CD4-positive, alpha-beta T cell treated with Interleukin-17A for 1 hour (primary cell): ENCODE results near the gene METTL26.

Source experiments
- DNase-seq: peaks from one replicate; pipeline ENCODE4 v3.0.0-alpha.2; 2020

METTL26 gene

DNA sequence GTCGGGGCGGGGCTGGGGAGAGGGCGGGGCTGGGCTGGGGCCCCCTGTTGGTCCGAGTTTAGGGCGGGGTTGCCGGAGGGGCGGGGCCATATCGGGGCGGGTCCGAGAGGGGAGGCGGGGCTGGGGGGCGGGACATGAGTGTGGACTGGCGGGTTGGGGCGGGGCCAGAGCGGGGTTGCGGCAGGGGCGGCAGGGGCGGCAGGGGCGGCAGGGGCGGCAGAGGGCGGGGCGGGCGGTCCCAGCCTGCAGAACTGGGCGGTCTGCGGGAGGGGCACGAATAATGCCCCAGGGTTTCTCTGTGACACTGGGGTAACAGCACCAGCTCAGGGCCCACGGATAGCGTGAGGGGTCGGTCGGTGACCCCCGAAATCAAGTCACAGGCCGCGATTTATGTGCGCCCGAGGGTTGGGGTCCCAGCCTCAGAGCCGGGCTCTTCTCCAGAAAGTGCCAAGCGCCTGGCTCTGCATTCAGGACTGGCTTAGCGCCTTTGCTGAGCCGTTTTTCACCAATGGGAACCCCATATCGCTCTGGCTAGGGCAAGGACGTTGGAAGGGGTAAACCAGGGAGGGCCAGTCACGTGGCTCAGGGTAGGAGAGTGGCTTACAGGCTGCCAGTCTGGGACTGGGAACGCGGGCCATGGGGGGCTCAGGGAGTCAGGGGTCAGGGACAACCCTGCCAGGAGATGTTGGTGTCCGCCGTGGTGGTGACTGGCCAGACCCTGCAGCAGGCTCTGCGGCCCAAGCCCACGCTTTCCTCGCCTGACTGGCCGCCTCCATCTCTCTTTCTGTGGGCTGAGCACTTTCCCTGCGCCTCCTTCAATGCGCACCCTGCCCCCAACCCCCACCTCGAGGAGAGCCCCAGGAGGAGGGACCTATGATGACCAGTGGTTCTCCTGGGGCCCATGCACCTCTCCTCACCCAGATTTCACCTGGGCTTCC is 1.2 kb upstream of the METTL26 start:
- DNase-seq: peak; percentile 90

DNA sequence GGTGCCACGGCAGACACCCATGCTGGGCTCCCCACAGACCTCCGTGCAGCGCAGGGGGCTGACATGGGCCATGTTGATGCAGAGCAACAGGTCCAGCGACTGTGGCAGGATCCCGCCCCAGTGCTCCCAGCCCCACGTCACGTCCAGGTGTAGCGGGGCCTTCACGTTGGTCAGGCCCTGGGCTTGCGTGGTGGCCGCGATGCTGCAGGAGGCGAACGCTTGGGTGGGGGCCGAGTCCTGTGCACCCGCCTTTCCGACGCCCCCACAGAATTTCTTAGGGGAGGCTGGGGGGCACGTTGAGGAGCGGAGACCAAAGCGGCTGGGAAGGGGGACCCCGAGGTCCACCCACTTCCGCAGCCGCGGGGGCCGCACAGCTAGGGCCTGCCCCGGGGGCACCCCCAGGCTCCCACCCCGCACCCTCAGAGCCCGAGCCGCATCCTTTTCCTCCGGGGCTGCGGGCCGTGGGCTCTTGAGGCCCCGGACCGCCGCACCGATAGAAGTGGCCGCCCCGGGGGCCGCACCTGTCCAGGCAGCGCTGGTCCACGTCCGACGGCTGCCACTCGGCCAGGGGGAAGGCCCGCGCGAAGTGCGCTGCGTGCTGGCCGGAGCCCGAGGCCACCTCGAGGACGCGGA is 416 bp downstream of the METTL26 start:
- no peak for DNase-seq

DNA sequence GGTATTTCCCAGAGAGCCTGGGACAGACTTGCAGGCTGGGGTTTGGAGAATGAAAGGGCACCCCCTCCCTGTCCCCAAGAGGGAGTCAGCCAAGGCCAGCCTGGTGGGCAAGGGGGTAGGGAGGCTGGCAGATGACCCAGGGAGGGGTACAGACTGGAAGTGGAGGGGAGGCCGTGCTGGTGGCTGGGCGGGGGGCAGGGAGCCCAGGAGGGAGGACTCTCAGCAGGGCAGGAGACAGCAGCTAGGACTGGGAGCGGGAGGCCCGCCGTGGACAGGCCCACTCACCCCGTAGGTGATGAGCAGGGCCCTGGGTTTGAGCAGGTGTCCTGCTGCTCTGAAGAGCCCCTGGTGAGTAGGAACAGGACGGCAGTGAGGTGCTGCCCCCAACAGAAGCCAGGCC is 1.1 kb downstream of the METTL26 start:
- no peak for DNase-seq

- no peak for DNase-seq
Observed at GRCh38 chr16:634051-634670, 1.9 kb downstream of the METTL26 start.

DNA sequence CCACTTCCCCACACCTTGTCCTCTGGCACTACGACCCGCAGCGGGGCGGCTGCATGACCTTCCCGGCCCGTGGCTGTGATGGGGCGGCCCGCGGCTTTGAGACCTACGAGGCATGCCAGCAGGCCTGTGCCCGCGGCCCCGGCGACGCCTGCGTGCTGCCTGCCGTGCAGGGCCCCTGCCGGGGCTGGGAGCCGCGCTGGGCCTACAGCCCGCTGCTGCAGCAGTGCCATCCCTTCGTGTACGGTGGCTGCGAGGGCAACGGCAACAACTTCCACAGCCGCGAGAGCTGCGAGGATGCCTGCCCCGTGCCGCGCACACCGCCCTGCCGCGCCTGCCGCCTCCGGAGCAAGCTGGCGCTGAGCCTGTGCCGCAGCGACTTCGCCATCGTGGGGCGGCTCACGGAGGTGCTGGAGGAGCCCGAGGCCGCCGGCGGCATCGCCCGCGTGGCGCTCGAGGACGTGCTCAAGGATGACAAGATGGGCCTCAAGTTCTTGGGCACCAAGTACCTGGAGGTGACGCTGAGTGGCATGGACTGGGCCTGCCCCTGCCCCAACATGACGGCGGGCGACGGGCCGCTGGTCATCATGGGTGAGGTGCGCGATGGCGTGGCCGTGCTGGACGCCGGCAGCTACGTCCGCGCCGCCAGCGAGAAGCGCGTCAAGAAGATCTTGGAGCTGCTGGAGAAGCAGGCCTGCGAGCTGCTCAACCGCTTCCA is 2.6 kb downstream of the METTL26 start:
- no peak for DNase-seq

GRCh38 chr16:632486-633335 is 3.4 kb downstream of the METTL26 start:
- DNase-seq: no peak

- DNase-seq: no peak
Observed at GRCh38 chr16:631808-632358, 4.2 kb downstream of the METTL26 start.

DNA sequence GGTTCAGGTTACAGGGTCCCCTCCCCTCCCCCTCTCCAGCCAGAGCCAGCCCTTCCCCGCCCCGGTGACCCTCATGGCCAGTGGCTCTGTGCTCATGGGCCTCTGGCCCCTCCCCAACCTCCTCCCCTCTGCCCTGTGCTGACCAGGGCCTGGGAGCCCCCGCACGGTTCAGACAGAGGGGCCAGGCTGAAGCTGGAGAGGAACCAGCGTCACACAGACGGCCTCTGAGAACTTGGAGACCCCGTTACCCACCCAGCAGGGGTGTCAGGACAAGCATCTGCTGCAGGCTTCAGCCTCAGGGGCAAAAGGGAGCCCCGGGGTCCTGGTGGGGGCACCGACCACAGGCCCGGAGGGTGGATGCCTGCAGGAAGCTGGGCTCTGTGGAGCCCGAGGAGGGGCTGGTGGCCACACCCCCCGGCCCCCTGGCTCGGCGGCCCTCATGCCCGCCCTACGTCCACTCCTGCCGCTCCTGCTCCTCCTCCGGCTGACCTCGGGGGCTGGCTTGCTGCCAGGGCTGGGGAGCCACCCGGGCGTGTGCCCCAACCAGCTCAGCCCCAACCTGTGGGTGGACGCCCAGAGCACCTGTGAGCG is 5.2 kb downstream of the METTL26 start, which contains the start of gene WFIKKN1:
TSS of gene WFIKKN1 (plus strand) at position 171 of the 591 bp plus-strand sequence. CDS start at position 440, 269 bp downstream.
- no peak for DNase-seq

DNA sequence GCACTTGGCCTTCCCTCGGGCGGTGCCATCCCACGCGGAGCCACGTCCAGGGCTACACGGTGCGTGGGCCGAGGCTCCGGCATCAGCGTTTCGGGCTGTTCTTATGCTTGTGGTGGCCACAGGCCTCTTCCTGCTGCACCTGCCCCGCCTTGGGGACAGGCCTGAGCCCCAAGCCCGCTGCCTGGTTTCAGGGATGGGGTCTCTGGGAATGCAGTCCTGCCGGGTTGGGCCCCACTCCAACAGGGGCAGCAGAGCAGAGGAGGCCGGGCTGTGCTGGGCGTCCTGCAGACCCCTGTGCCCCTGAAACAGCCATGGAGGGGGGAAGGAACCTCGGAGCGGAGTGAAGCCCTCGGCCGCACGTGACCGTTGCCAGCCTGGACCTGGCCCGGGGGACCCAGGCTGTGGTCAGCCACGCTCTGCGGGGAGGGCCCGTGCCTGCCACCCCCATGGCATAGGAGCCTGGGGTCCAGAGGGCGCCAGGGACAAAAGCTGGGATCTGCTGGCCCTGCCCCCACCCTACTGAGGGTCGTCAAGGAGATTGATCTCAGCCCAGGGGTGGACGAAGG is 5.8 kb downstream of the METTL26 start:
- DNase-seq: no peak

DNA sequence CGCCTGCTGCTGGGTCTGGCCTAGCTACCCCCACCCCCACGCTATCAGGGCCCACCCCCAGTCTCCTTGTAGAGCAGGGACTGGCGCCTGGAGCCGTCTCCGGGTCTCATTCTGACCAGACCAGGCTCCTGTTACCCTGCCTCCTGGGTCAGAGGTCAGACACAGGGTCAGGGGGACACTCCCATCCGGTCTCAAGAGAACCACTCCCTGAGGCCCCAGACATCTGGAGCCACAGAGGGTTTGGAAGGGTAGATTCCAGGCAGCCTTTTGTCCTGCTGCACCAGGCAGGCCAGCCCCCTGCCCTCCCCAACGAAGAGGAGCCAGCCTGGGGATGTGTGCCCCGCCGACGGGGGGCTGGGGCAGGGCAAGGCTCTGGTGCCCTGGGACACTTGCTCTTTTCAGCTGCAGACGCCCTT is 6.3 kb downstream of the METTL26 start:
- DNase-seq: no peak

GRCh38 chr16:629185-629832 is 6.8 kb downstream of the METTL26 start:
- no peak for DNase-seq

DNA sequence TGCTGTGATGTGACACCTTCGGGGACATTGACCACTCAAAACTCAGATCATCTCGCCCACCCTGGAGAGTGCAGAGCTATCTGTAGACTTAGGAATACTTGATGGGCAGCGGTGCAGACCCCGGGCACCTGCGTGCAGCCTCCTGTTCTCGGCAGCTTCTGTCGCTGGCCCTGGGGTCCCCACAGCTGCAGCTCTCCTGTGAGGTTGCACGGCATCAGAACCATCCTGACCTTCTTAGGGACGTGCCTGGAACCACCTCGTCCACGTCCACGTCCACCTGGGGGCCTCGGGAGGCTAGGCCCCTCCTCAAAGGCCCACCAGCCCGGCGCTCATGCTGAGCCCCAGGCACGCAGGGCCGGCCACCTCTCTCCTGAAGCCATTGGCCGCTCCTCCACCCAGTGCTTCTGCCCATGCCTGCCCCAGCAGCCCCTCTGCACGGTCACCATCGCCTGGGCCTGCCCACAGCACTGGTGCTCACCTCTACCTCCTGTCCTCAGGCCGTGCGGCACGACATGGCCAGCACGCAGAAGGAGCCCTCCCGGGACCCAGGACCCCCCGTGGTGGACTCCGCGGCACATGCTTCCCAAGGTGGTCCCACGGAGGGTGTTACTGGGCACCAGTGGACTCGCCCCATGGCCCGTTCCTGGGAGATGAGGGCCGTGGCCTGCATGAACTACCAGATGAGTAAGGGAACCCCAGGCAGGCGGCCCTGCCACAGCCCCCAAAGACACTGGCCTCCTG is 7.6 kb downstream of the METTL26 start:
- no peak for DNase-seq

DNA sequence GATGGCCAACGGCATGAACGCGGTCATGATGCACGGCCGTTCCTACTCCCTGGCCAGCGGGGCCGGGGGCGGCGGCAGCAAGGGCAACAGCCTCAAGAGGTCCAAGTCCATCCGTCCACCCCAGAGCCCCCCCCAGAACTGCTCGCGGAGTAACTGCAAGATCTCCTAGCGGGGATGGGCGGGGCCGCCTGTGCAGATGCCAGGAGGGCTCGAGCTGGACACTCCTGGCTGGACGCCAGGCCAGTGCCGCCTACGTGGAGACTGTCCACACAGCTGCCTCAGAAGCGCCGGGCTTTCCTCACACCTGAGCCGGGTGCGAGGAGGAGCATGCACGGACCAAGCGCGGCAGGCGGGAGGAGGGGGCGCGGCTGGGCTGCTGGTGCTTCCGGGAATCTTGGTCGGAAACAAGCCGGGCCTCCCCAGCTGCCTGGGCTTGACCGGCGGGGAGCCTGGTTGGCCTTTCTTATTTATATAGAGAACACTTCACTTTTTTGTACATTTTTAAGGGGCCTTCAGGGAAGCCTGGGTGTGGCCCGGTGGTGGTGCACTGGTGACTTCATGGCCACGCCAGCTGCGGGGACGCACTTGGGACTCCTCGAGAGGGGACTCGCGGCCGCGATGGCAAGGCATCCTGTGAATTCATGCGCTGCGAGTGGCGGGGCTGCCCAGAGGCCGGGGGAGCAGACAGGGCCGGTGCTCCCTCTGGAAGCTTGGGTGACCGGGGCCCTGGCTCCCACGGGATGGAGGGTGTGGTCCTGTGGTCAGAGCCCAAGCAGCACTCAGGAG is 8.5 kb downstream of the METTL26 start:
- no peak for DNase-seq

- DNase-seq: no peak
Observed at GRCh38 chr16:626787-627453, 9.2 kb downstream of the METTL26 start.

- no peak for DNase-seq
Observed at GRCh38 chr16:625977-626765, 9.9 kb downstream of the METTL26 start.

DNA sequence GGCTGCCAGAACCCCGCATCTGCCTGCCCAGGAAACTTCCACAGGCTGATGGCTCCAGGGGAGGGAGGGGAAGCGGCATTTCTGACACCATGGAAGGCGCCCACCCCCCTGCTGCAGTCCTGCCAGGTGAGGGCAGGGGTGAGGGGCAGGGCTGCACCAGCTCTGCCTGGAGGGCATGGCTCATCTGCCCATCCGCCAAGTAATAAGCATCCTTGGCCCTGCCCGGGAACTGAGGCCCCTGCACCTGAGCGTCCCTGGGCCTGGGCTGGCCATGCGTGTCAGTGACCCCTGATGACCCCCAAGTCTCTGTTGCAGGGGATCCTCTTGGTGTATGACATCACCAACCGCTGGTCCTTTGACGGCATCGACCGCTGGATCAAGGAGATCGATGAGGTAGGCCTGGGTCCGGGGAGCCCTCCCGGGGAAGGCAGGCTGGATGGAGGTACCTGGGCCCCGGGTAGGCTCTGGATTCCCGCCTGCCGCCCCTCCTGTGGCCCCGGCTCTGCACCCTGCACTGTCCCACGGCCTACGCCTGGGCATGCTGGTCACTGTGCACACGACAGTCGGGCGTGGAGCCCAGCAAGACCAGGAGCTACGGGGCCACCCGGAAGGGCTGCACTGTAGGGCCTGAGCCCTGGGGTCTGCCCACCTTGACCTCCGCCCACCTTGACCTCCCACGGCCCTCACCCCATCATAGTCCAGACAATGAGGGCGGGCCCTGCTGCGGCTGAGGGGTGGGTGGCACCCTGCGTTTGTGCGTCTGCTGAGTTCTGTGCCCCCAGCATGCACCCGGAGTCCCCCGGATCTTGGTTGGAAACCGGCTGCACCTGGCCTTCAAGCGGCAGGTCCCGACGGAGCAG is 10.8 kb downstream of the METTL26 start:
- no peak for DNase-seq
